Keratinocyte (primary cell): ENCODE results near the gene CWC27. TPM values are rescaled to one million over a fixed set of nuclear protein-coding genes. Genes with fewer than 3 reads are reported as not detected.

Experiments
- DNase-seq: peaks from one replicate; pipeline ENCODE4 v3.0.0-alpha.2; 2011; ENCODE audit warnings: low read depth, missing footprints, low spot score
- FAIRE-seq: peaks from 2 replicates; lab custom pipeline; 2011; peaks lifted over from hg19 to GRCh38; lab: Jason Lieb, UNC
- H2AFZ ChIP-seq: 2 replicates; pipeline ENCODE4 v1.6.0; 2012; ENCODE audit warnings: low read length, control low read depth, inconsistent platforms; ENCODE audit not compliant: control insufficient read depth
- H3K27ac ChIP-seq: 2 replicates; pipeline ENCODE4 v1.5.1; 2011; ENCODE audit warnings: low read length; ENCODE audit not compliant: control insufficient read depth, insufficient read depth
- H3K27me3 ChIP-seq: 3 replicates; pipeline ENCODE4 v1.6.0; 2011; ENCODE audit warnings: low read length; ENCODE audit not compliant: control insufficient read depth, insufficient read depth; ENCODE audit errors: extremely low read depth
- H3K36me3 ChIP-seq, 2 experiments: 2 replicates in 1 of 2; 3 replicates in 1 of 2; pipeline ENCODE4 v1.5.1; 2011; ENCODE audit warnings: low read length in 2 of 2, mild to moderate bottlenecking in 1 of 2; ENCODE audit not compliant: control insufficient read depth in 2 of 2, insufficient read depth in 2 of 2; ENCODE audit errors: extremely low read depth in 1 of 2
- H3K4me1 ChIP-seq: 3 replicates; pipeline ENCODE4 v1.5.1; 2011; ENCODE audit warnings: low read length; ENCODE audit not compliant: control insufficient read depth, insufficient read depth; ENCODE audit errors: extremely low read depth
- H3K4me2 ChIP-seq: 3 replicates; pipeline ENCODE4 v1.6.0; 2011; ENCODE audit warnings: low read depth, low read length; ENCODE audit not compliant: control insufficient read depth, insufficient read depth; ENCODE audit errors: extremely low read depth
- H3K4me3 ChIP-seq, 3 experiments: fragments of 200-600 bp in 1 of 3; sonication (generic) in 1 of 3; 2 replicates in 2 of 3; 3 replicates in 1 of 3; pipeline ENCODE4 v1.5.1; 2011 to 2016; ENCODE audit warnings: low read length in 3 of 3, mild to moderate bottlenecking in 3 of 3, control low read depth in 2 of 3, inconsistent platforms in 1 of 3, low read depth in 1 of 3, mixed read lengths in 1 of 3, mixed run types in 1 of 3, moderate library complexity in 1 of 3; ENCODE audit not compliant: control insufficient read depth in 2 of 3, insufficient read depth in 2 of 3; ENCODE audit errors: extremely low read depth in 1 of 3
- H3K79me2 ChIP-seq: 2 replicates; pipeline ENCODE4 v1.6.0; 2012; ENCODE audit warnings: low read length; ENCODE audit not compliant: control insufficient read depth, insufficient read depth
- H3K9ac ChIP-seq: 3 replicates; pipeline ENCODE4 v1.6.0; 2011; ENCODE audit warnings: low read length; ENCODE audit not compliant: control insufficient read depth, insufficient read depth; ENCODE audit errors: extremely low read depth
- H3K9me1 ChIP-seq: 3 replicates; pipeline ENCODE4 v1.6.0; 2011; ENCODE audit warnings: low read length; ENCODE audit not compliant: control insufficient read depth, insufficient read depth; ENCODE audit errors: extremely low read depth
- H3K9me3 ChIP-seq: 2 replicates; pipeline ENCODE4 v1.5.1; 2012; ENCODE audit warnings: low read depth, low read length; ENCODE audit not compliant: control insufficient read depth
- H4K20me1 ChIP-seq: 3 replicates; pipeline ENCODE4 v1.6.0; 2011; ENCODE audit warnings: low read length; ENCODE audit not compliant: control insufficient read depth, insufficient read depth; ENCODE audit errors: extremely low read depth
- CTCF ChIP-seq, 3 experiments: IDR thresholded peaks in 1 of 3; conservative IDR thresholded peaks in 1 of 3; optimal IDR thresholded peaks in 1 of 3; 2 replicates in 2 of 3; 3 replicates in 1 of 3; pipeline versions ENCODE3 to v1.5.1; 2011; ENCODE audit warnings: low read length in 3 of 3, mild to moderate bottlenecking in 3 of 3, moderate library complexity in 2 of 3, control low read depth in 1 of 3, inconsistent platforms in 1 of 3; ENCODE audit not compliant: insufficient read depth in 2 of 3; ENCODE audit errors: extremely low read depth in 1 of 3
- EZH2 ChIP-seq: IDR thresholded peaks from one replicate; pipeline ENCODE4 v1.6.1; 2012; ENCODE audit warnings: inconsistent platforms, mild to moderate bottlenecking, low read length, moderate library complexity
- dilution Hi-C: fragments of 300-500 bp; cut with MboI; formaldehyde crosslinking; loops from one replicate; pipeline ENCODE4 v1.7.0; 2020; ENCODE audit warnings: low sequenced_read_pairs; ENCODE audit not compliant: extremely low pct_ligation_motif_present
- polyA plus RNA-seq, 5 experiments: library from polyadenylated mRNA; depleted of rRNA in 3 of 5; stranded (reverse) in 3 of 5; stranded (forward) in 1 of 5; unstranded in 1 of 5; fragments of >200 nt; gene quantifications; 1 replicate in 1 of 5; 2 replicates in 3 of 5; 3 replicates in 1 of 5; pipeline versions ENCODE4 v1.2.1 to v1.2.3, GENCODE V29; 2011 to 2012; ENCODE audit warnings: missing spikeins in 2 of 5, low read depth in 1 of 5, low replicate concordance in 1 of 5

Gene CWC27
- polyA plus RNA-seq, 1 donor (not counting 4 experiments of a cell fraction or from before 2014, with no cell fraction given) = 31.8 TPM

- H3K9me1 ChIP-seq = no peaks in the 10 kb centered on the region
- peaks cover 6 to 10% of the 10 kb centered on the region in 2 experiments for H3K36me3 ChIP-seq
- no peaks in the 10 kb centered on the region for H3K9me3 ChIP-seq
- H3K79me2 ChIP-seq = peaks cover 21% of the 10 kb centered on the region
- no peak overlapping the region for H3K4me2 ChIP-seq
- dilution Hi-C loops = no loop called here
- no peak overlapping the region for H3K27ac ChIP-seq
- H3K27me3 ChIP-seq = no peaks in the 10 kb centered on the region
- H3K9ac ChIP-seq = no peak overlapping the region
- FAIRE-seq = no peak
- no peak overlapping the region for H2AFZ ChIP-seq
- H3K4me3 ChIP-seq = no peak overlapping the region
- H3K4me1 ChIP-seq = peaks cover 6% of the 10 kb centered on the region
- H4K20me1 ChIP-seq = no peaks in the 10 kb centered on the region
- TF ChIP-seq CTCF (optimal IDR thresholded peaks at IDR 0.05 in 1 of 3, IDR thresholded peaks at IDR 0.05 in 1 of 3, conservative IDR thresholded peaks at IDR 0.05 in 1 of 3; ENCODE audit: extremely low read depth in 1 of 3, insufficient read depth in 2 of 3, low read length in 3 of 3) (no peak), EZH2 (no peak)
- no peak for DNase-seq
These were observed 25.9 kb upstream of the CWC27 start for GRCh38 chr5:64742821-64743220.

DNA sequence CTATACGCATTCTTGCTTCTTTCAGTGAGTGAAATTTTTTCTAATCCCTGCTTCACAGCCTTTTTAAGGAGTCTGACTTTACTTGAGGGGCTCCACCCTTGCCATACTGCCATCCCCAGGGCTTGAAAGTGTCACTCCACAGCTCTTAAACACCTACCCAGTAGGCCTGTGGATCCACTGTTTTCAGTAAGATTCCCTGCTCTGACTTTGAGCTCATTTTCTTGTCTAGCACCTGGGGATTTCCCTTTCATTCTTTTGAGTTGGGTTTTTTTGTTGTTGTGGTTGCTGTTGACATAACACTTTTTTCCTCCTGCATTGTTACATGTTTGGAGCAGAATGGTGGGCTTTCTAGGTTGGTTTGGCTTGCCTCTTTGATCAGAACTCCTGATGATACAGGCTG lies 23.8 kb upstream of the CWC27 start:
- Histone ChIP-seq H3K9me3 (no peaks in the 10 kb centered on the region), H3K4me1 (peaks cover 6% of the 10 kb centered on the region), H3K27me3 (no peaks in the 10 kb centered on the region), H2AFZ (no peak overlapping the region), H3K27ac (no peak overlapping the region), H4K20me1 (no peaks in the 10 kb centered on the region), H3K4me2 (no peak overlapping the region), H3K79me2 (peaks cover 16% of the 10 kb centered on the region), H3K9me1 (no peaks in the 10 kb centered on the region), H3K4me3 (no peak overlapping the region), H3K9ac (no peak overlapping the region), H3K36me3 (peaks cover 6 to 8% of the 10 kb centered on the region in 2 experiments)
- DNase-seq (no peak), FAIRE-seq (no peak)
- dilution Hi-C loops = no loop called here
- TF ChIP-seq CTCF (optimal IDR thresholded peaks at IDR 0.05 in 1 of 3, IDR thresholded peaks at IDR 0.05 in 1 of 3, conservative IDR thresholded peaks at IDR 0.05 in 1 of 3; ENCODE audit: extremely low read depth in 1 of 3, insufficient read depth in 2 of 3, low read length in 3 of 3) (no peak), EZH2 (no peak)
